HCT116 (cell line): ENCODE results near the gene RANBP17. TPM values are rescaled to one million over a fixed set of nuclear protein-coding genes. Genes with fewer than 3 reads are reported as not detected.

Source experiments
- ATAC-seq: fragments of 200-7000 bp; cut with Tn5 transposase; 2 replicates; pipeline ENCODE4 v1.9.1; 2020; ENCODE audit warnings: mild to moderate bottlenecking, moderate library complexity
- BruUV-seq: library from RNA; stranded (reverse); fragments of 400-500 nt; replicated peaks from 2 replicates; lab custom pipeline; 2021; lab: Mats Ljungman, UMichigan
- CTCF ChIA-PET: fragments of 300-600 bp; sonication (Branson Sonifier 250); formaldehyde crosslinking; loops from one replicate; lab custom pipeline; 2021; ENCODE audit warnings: antibody characterized with exemption; lab: Charles Lee
- POLR2A ChIA-PET: fragments of 300-600, 350-600 bp; sonication (Branson Sonifier 250); formaldehyde crosslinking; loops from one replicate; lab custom pipeline; 2021; ENCODE audit warnings: antibody characterized with exemption; lab: Charles Lee
- RAD21 ChIA-PET, 2 experiments: fragments of 300-600 bp; sonication (Branson Sonifier 250); formaldehyde crosslinking; loops; one replicate each; lab custom pipeline; 2023; ENCODE audit warnings: low total read pairs in 2 of 2; ENCODE audit not compliant: uncharacterized antibody in 2 of 2, unreplicated experiment in 2 of 2, low non-redundant PET in 1 of 2; lab: Charles Lee
- DNase-seq: peaks from one replicate; pipeline ENCODE4 v3.0.0-alpha.2; 2010; ENCODE audit warnings: low read depth, low spot score
- H2AFZ ChIP-seq: fragments of 200-600 bp; shearing (Covaris generic), sonication (generic); 2 replicates; pipeline ENCODE4 v1.6.1; 2017; ENCODE audit warnings: low read depth, mixed run types, mixed read lengths, antibody characterized with exemption, low read length; ENCODE audit not compliant: poor library complexity, severe bottlenecking
- H3K27ac ChIP-seq: 2 replicates; pipeline ENCODE4 v1.5.1; 2012; ENCODE audit warnings: low read depth, low read length
- H3K27me3 ChIP-seq: fragments of 200-600 bp; sonication (generic); 2 replicates; pipeline ENCODE4 v1.6.1; 2016; ENCODE audit warnings: mixed run types, low read length, mixed read lengths; ENCODE audit not compliant: insufficient read depth
- H3K36me3 ChIP-seq, 2 experiments: fragments of 200-500 bp in 1 of 2; fragments of 200-600 bp in 1 of 2; sonication (Bioruptor generic) in 1 of 2; sonication (generic) in 1 of 2; 2 replicates each; pipeline versions ENCODE4 v1.5.1 to v1.6.1; 2014 to 2016; ENCODE audit warnings: low read length in 2 of 2, inconsistent platforms in 1 of 2, mixed read lengths in 1 of 2, mixed run types in 1 of 2; ENCODE audit not compliant: insufficient read depth in 2 of 2, control insufficient read depth in 1 of 2
- H3K4me1 ChIP-seq, 2 experiments: fragments of 200-600 bp in 1 of 2; sonication (generic) in 1 of 2; 2 replicates each; pipeline versions ENCODE4 v1.5.1 to v1.6.1; 2012 to 2017; ENCODE audit warnings: low read length in 2 of 2, inconsistent platforms in 1 of 2, mild to moderate bottlenecking in 1 of 2, mixed read lengths in 1 of 2, mixed run types in 1 of 2, moderate library complexity in 1 of 2; ENCODE audit not compliant: insufficient read depth in 2 of 2, control insufficient read depth in 1 of 2
- H3K4me2 ChIP-seq: fragments of 200-600 bp; sonication (generic); 2 replicates; pipeline ENCODE4 v1.6.1; 2017; ENCODE audit warnings: mixed run types, low read length, mixed read lengths
- H3K4me3 ChIP-seq, 2 experiments: fragments of 200-600 bp in 1 of 2; sonication (generic) in 1 of 2; replicated peaks in 1 of 2; 2 replicates each; pipeline ENCODE4 v1.5.1; 2011 to 2016; ENCODE audit warnings: low read length in 2 of 2, control low read depth in 1 of 2, low read depth in 1 of 2, mild to moderate bottlenecking in 1 of 2, mixed read lengths in 1 of 2, mixed run types in 1 of 2
- H3K79me2 ChIP-seq: fragments of 200-600 bp; sonication (generic); 2 replicates; pipeline ENCODE4 v1.6.1; 2017; ENCODE audit warnings: mild to moderate bottlenecking, mixed run types, low read length, moderate library complexity, mixed read lengths; ENCODE audit not compliant: insufficient read depth
- H3K9ac ChIP-seq: fragments of 200-600 bp; sonication (generic); 2 replicates; pipeline ENCODE4 v1.6.1; 2016; ENCODE audit warnings: low read length, mixed read lengths
- H3K9me2 ChIP-seq: fragments of 200-600 bp; sonication (generic), shearing (Covaris generic); 2 replicates; pipeline ENCODE4 v1.6.1; 2017; ENCODE audit warnings: mixed run types, mild to moderate bottlenecking, moderate library complexity; ENCODE audit not compliant: insufficient read depth
- H3K9me3 ChIP-seq, 2 experiments: fragments of 200-500 bp in 1 of 2; fragments of 200-600 bp in 1 of 2; sonication (Bioruptor generic) in 1 of 2; sonication (generic) in 1 of 2; 2 replicates each; pipeline ENCODE4 v1.6.1; 2014 to 2017; ENCODE audit warnings: low read length in 2 of 2, mixed read lengths in 2 of 2, inconsistent platforms in 1 of 2, low read depth in 1 of 2, mild to moderate bottlenecking in 1 of 2, mixed run types in 1 of 2, moderate library complexity in 1 of 2; ENCODE audit not compliant: control insufficient read depth in 1 of 2, insufficient read depth in 1 of 2
- H4K20me1 ChIP-seq: fragments of 200-600 bp; sonication (generic), shearing (Covaris generic); 2 replicates; pipeline ENCODE4 v1.6.1; 2017; ENCODE audit warnings: mixed run types, mild to moderate bottlenecking, moderate library complexity; ENCODE audit not compliant: insufficient read depth
- CBX3 ChIP-seq: IDR thresholded peaks from 2 replicates; pipeline ENCODE4 v1.6.1; 2012; ENCODE audit warnings: low read depth
- CTCF ChIP-seq, 3 experiments: fragments of 200-600 bp in 1 of 3; sonication (generic) in 1 of 3; IDR thresholded peaks in 2 of 3; conservative IDR thresholded peaks in 1 of 3; 2 replicates each; pipeline ENCODE4 v1.5.1; 2012 to 2017; ENCODE audit warnings: low read depth in 2 of 3, low read length in 2 of 3, antibody characterized with exemption in 1 of 3, borderline replicate concordance in 1 of 3, control low read depth in 1 of 3, mild to moderate bottlenecking in 1 of 3, mixed read lengths in 1 of 3, mixed run types in 1 of 3, moderate library complexity in 1 of 3; ENCODE audit not compliant: insufficient read depth in 1 of 3
- FOSL1 ChIP-seq: IDR thresholded peaks from 2 replicates; pipeline ENCODE4 v1.6.1; 2012; ENCODE audit warnings: low read depth
- JUND ChIP-seq: IDR thresholded peaks from 2 replicates; pipeline ENCODE4 v1.6.1; 2012
- POLR2A ChIP-seq: IDR thresholded peaks from 2 replicates; pipeline ENCODE4 v1.7.0; 2011; ENCODE audit warnings: borderline replicate concordance; ENCODE audit not compliant: insufficient read depth, insufficient read length; ENCODE audit errors: extremely low read depth
- POLR2AphosphoS5 ChIP-seq: IDR thresholded peaks from 2 replicates; pipeline ENCODE4 v1.6.1; 2011; ENCODE audit warnings: mild to moderate bottlenecking, low read depth, low read length, moderate library complexity
- SP1 ChIP-seq: IDR thresholded peaks from 2 replicates; pipeline ENCODE4 v1.6.1; 2012; ENCODE audit warnings: low read depth
- SRF ChIP-seq: IDR thresholded peaks from 2 replicates; pipeline ENCODE4 v1.6.1; 2012; ENCODE audit warnings: low read depth
- TCF7L2 ChIP-seq: IDR thresholded peaks from 2 replicates; pipeline ENCODE4 v1.7.0; 2011; ENCODE audit warnings: borderline replicate concordance, inconsistent platforms; ENCODE audit not compliant: insufficient read depth, insufficient read length; ENCODE audit errors: extremely low read depth
- YY1 ChIP-seq: IDR thresholded peaks from 2 replicates; pipeline ENCODE4 v1.6.1; 2011; ENCODE audit warnings: low read length, low read depth, moderate library complexity, mild to moderate bottlenecking; ENCODE audit not compliant: insufficient replicate concordance; ENCODE audit errors: extremely low read depth
- intact Hi-C: fragments of 100-400 bp; cut with micrococcal nuclease; formaldehyde crosslinking; loops from 2 replicates; pipeline ENCODE4 v1.10.0; 2022
- total RNA-seq: library from RNA; stranded (reverse); gene quantifications from one replicate; pipeline ENCODE4 v1.2.1, GENCODE V29; 2021; ENCODE audit not compliant: unreplicated experiment
- TF ChIP-seq, protein P1 (sequence below): IDR thresholded peaks from 2 replicates; pipeline ENCODE4 v1.6.1; 2012
- TF ChIP-seq, protein P2 (sequence below): IDR thresholded peaks from 2 replicates; pipeline ENCODE4 v1.6.1; 2012

The RANBP17 gene
- total RNA-seq, 1 experiment from 2014 or later: 18.2 TPM

- TF ChIP-seq YY1 (no peak), POLR2A (no peak), SP1 (no peak), CBX3 (no peak), POLR2AphosphoS5 (no peak), CTCF (IDR thresholded peaks at IDR 0.05 in 2 of 3, conservative IDR thresholded peaks at IDR 0.05 in 1 of 3; ENCODE audit: borderline replicate concordance in 1 of 3, insufficient read depth in 1 of 3, low read depth in 2 of 3, low read length in 2 of 3) (no peak), SRF (no peak), JUND (no peak), TCF7L2 (no peak)
- TF ChIP-seq, protein P1, sequence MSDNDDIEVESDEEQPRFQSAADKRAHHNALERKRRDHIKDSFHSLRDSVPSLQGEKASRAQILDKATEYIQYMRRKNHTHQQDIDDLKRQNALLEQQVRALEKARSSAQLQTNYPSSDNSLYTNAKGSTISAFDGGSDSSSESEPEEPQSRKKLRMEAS: no peak
- TF ChIP-seq, protein P2, sequence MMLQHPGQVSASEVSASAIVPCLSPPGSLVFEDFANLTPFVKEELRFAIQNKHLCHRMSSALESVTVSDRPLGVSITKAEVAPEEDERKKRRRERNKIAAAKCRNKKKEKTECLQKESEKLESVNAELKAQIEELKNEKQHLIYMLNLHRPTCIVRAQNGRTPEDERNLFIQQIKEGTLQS: no peak
Measured at GRCh38 chr5:171261904-171262303, 400.1 kb downstream of the RANBP17 start (continued).

DNA sequence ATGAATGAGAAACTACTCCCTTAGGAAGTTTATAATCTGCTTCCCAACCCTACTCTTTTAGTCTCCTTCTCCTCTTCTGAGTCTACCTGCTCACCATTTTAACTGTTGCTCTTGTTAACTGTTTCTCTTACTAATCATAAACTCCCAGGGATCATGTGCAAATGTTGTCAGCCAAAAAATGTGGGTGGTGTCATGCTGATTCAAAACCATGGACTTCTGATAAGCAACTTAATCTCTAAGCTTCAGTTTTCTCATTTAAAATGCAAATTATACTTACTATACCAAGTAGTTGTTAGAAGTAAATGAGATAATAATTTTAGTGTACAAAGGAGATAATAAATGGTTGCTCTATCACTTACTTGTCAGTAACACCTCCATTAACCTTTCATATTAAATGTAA is 401.4 kb downstream of the RANBP17 start:
- Histone ChIP-seq H2AFZ (no peak overlapping the region), H3K27ac (no peak overlapping the region), H3K27me3 (no peaks in the 10 kb centered on the region), H3K79me2 (no peaks in the 10 kb centered on the region), H3K4me3 (no peak overlapping the region), H3K9me3 (no peaks in the 10 kb centered on the region)
- DNase-seq (no peak), ATAC-seq (no peak)
- no TSS peak for BruUV-seq
- RAD21 ChIA-PET: no interaction called here
- POLR2A ChIA-PET: no interaction called here
- no peak for TF ChIP-seq FOSL1
- TF ChIP-seq, all 23 proteins: peak for 0
- Histone ChIP-seq H4K20me1 (no peaks in the 10 kb centered on the region), H3K36me3 (no peaks in the 10 kb centered on the region), H3K4me1 (no peaks in the 10 kb centered on the region), H3K9me2 (no peaks in the 10 kb centered on the region), H3K9ac (no peak overlapping the region), H3K4me2 (no peak overlapping the region)
- CTCF ChIA-PET: interaction anchor here (3.0 kb wide), 1 partner anchor 10 kb away, joined by 10 read pairs; no protein-coding TSS in a partner anchor
- intact Hi-C loops: no loop called here
